Putamen (tissue), 1 donor: ENCODE results near the gene MED15.
A peak's percentile ranks its signal among the peaks of the same experiment; 100 is the strongest.

Source experiments
- DNase-seq: peaks from one replicate; pipeline ENCODE4 v3.0.0-alpha.2; 2016; ENCODE audit warnings: low spot score

MED15 gene

DNA sequence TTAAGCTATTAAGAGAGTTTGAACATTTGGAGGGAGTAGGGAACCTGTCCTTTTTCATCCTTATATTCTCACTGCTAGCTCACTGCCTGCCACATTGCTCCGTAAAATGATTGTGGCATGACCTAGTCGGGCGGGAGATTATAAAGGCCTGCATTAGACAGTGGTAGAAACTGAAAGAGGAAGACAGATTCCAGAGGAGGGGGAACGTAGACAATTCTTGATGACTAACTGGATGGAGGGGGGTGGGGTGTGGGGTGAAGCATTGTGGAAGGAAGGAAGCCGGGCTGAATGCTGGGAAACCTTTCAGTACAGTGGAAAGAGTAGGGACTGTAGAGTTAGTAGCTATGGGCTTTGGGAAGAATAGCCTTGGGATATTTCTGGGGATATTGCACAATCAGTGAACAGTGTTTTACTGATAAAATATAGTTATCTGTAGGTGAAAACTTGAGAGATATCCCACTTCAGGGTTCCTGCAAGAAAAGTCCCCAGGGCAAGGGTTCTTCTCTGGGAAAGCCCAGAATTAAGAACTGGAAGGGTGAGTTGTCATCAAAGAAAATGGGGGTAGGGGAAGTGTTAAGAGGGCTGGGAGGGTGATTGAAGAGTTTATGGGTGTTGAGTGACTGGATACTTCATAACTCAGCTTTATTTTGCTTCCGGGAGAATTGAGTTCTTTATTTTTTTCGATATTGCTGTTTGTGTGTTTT is 2.1 kb downstream of the MED15 start:
- peak; percentile 50 for DNase-seq

DNA sequence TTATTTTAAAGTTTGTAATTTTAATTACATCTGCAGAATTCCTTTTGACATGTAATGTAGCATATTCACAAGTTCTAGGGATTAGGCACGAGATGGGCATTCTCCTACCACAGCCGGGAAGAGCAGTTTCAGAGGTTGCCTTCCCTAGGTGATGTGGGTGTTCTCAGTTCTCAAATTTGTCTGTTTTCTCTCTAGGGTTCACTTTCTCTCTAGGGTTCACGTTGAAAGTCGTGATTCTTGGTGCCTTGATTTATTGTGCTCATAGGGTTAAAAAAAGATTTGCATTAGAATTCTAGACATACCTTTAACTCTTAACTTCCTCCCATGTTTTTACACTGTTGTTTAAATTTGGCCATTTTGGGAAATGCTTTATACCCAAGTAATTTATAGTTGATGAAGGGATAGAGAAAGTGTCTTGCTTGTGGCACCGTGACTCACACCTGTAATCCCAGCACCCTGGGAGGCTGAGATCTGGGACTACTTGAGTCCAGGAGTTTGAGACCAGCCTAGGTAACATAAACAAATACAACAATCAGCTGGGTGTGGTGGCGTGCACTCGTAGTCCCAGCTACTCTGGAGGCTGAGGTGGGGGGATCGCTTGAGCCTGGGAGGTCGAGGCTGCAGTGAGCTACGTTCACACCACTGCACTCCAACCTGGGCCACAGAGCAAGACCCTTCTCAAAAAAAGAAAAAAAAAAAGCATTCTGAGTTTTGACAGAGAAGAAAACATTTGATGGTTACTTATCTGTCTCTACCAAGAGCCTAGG is 3.6 kb downstream of the MED15 start:
- no peak for DNase-seq

DNA sequence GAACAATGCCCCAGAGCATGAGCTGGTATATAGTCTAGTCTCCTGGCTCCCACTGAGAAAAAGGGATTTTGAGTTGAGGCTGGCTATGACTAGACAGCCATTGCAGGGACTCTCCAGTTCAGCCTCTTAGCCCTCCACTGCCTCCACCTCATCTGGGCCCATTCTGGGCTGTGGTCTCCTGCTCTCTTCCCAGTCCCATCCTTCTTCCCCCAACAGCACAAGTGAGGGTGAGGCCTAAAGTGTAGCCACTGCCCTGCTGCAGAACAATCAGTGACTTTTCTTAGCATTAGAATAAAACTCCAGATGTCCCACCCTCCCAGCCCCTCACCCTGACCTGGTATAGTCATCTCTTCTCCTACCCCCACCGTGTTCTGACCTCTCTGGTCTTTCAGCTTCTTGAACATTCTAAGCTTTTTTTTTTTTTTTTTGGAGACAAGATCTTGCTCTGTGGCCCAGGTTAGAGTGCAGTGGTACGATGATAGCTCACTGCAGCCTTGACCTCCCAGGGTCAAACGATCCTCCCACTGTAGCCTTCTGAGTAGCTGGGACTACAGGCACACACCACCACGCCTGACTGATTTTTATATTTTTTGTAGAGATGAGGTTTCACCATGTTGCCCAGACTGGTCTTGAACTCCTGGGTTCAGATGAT is 4.3 kb downstream of the MED15 start:
- DNase-seq: no peak

DNA sequence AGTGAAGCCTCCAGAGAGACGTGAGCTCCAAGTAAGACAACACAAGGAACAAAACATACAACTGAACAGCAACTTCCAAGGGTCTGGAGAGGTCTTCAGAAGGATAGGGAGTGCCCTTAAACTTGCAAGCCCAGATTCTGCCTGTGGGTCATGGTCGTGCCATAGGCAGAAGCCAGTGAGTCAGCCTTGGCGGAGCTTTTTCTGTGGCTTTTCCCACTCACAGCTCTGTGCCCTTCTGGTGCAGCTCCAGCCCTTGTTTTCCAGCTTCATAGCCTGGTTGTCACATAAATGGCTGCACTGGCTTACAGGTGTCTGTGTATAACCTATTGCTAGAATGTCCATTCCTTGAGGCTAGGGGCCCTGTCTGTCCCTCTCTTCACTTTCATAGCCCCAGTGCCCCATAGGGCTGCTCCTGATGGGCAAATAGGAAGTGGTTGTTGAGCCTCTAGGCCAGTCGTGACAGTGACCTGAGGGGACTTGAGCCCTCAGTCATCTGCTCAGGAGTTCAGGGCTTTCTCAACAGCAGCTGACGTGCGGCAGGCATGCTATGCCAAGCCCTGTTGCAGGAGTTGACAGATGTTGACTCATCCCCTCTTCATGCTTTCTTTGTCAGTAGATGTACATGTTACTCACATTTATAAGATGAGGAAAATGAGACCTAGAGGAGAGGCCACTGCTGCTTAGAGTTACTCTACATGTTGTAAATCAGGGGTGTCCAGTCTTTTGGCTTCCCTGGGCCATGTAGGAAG is 7.4 kb downstream of the MED15 start:
- DNase-seq: no peak

DNA sequence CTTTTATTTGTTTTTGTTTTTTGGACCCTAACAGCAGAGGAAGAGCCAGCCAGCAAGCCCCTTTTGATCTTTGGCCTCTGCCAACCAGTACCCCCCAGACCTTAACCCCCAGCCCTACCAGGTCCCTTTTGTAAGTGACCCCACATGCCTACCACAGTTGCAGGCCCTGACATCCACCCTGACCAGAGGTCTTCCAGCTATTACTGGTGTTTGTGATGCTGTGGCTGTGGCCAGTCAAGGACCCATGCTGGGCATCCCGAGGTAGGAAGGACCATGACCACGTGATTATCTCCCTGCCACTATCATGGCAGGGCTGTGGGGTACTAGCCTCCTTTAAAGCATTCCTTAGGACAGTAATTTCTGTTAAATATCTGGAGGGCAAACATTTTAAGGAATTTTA is 9.0 kb downstream of the MED15 start:
- no peak for DNase-seq

DNA sequence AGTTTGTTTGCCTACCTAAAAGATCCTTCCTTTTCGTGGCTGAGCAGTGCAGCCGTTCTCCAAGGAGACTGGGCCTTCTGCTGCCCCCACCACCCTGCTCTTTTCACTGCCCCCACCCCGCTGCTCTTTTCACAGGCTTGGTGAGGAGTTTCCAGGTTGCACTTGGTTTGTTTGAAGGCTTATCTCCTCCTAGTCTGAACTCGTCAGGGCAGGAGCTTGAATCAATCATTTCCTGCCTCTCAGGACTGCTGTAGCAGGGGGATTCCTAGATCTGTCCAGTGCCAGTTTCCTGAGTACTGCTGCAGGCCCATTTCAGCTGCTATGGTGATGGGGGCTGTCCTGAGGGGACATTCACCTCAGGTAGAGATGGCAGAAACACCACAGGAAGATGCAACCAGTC is 10.0 kb downstream of the MED15 start:
- no peak for DNase-seq

DNA sequence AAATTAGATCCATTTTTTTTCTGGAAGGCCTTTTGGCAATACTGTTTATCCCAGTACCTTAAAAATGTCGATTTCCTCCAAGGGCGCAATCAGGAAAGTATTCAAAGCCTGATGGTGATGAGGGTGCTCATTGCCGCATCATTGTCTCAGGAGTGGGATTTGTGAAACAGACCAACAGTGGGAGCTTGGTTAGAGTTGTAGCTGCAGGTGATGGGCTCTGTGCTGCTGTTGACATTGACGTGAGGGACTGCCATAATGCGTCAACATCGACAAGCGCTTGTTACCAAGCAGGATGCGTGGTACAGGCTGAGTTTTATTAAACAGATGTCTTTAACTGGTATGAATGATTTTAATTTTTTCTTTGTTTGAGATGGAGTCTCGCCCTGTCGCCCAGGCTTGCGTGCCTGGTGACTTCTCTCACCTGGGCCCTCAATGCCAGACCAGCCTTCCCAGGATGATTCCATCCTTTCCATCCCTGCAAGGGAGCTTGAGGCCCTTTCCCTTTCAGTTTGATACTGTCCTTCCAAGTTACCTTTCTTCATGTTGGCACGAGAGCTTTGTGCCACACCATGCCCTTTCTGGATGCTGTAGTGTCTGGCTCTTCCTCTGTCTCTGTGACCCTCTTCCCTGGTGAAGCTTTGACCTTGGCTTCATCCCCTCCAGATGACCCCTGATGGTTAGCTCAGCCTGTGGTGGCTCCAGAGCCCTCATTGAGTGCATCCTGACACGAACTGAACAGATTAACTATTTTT is 10.6 kb downstream of the MED15 start:
- DNase-seq: no peak

DNA sequence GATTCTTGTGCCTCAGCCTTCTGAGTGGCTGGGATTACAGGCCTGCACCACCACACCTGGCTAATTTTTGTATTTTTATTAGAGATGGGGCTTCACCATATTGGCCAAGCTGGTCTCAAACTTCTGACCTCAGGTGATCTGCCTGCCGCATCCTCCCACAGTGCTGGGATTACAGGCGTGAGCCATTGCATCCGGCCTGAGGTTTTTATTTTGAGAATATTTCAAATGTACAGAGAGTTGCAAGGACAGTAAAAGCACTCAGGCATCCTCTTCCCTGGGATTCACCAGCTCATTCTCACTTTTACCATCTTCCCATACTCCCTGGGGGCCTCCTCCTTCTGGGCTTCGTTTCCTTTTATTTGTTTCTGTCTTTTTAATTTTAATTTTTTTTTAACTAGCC is 12.1 kb downstream of the MED15 start:
- no peak for DNase-seq

DNA sequence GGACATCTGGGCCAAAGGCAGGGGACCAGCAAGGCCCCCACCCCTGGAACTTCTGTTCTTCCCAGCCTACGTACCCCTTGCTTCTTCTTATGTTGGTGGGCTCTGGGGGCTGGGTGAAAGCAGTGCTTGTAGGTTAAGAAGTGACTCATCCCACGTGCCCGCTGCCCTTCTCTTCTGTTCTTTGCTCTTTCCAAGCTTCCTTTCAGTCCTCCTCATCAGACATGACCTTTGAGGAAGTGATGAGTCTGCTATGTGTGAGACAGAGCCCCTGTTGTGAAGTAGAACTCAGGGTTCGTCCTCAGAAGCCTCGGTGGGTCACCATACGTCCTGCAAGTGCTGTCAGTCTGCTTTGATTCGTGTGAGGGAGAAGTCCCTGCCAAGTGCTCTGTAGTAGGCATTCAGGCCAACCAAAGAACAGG is 12.7 kb downstream of the MED15 start:
- no peak for DNase-seq

DNA sequence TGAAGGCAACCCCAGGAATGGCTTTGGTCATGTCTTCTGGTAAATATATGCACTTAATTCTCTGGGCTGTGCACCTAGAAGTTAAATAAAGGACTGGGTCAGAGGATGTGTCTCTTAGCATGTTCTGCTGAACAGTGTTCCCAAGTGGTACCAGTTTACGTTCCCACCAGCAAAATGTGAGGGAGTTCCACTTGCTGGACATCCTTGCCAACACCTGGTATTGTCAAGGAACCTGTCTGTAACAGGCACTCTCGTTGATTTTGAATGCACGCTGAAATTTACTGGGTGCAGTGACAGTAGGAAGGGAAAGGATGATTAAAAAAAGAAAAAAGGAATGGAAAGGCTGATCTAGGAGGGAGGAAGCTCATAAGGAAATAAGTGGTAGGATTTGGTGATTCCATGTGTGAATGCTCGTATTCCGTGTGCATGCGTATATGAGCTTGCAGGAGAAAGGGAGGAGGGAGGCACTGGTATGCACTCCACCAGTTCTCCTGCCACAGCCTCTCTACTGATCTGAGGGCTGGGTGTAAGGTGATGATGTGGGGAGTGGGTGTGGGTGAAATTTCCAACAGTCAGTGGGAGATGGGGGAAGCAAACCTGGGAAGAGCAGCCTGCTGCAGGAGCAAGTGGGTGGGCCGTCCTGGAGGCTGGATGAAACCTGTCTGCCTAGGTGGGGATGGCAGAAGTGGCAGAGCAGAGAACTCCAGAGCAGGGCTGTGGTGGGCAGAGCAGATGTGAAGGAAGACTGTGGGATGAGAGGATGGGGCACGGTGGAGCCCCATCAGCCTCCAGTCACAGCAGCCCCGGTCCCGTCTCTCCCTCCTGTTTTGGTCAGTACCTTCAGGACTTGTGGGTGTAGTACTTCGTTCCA is 15.0 kb downstream of the MED15 start:
- DNase-seq: peak; percentile 63

DNA sequence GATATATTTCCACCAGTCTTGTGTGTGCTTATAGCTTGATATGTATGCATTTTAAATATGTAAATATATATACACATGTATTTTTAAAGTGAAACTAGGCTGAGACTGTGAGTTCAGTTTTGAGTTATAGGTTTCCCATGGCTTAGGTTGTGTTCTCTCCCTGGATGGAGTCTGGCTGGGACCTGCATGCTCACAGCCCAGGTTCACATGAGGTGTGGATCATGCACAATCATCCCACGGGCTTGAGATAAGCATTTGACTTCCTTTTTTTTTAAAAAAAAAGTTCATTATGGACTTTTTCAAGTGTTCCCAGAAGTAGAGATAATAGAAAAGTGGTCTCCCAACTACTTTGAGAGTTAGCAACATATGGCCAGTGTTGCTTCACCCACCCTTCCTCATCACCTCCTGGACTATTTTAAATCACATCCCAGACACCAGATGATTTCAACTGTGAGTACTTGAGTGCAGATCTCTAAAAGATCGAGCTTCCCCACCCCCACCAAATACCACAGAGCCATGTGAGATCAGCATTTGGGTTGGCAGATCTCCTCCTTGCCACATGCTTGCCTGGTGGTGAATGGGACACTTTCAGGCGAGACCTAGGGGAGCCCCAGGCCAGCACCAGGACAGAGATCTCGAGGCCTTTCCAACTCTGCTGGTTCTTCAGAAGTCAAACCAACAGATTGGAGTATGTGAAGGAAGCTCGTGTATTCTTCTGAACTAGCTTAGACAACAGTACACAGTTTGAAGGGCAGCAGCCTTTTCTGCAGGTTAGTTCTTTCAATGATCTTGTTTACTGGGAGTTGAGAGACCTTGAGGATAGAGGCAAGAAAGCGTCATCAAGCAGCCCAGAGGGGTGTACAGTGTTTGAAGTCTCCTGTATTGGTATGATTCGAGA is 15.9 kb downstream of the MED15 start:
- DNase-seq: no peak

DNA sequence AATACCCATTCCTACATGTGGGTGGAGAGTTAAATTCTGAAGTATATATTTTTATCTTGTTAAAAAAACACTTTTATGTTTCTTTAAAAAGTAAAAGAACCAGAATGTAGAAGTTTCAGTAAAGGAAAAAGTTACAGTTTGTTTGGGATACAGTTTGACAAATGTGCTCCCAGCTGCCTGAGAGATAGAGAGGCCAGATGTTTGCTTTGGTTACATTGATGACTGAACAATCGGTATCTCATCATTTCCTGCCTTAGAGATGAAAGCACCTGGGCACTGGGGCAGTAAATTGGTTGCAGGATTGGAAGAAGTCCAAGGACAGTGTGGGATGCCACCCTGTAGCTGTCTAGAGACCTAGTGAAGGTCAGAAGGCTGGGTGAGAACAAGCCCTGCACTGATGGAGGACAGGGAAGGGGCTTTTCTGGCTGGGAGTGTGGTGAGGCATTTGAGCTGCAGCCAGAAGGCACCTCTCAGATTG is 16.6 kb downstream of the MED15 start:
- no peak for DNase-seq

DNA sequence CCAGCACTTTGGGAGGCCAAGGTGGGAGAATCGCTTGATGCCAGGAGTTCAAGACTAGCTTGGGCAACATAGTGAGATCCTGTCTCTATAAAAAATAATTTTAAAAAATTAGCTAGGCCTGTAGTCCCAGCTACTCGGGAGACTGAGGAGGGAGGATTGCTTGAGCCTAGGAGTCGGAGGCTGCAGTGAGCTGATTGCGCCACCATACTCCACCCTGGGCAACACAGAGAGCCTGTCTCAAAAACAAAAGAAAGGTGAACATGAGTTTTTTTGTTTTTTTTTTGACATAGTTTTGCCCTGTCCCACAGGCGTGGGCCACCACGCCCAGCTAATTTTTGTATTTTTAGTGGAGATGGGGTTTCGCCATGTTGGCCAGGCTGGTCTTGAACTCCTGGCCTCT is 17.6 kb downstream of the MED15 start:
- DNase-seq: no peak

DNA sequence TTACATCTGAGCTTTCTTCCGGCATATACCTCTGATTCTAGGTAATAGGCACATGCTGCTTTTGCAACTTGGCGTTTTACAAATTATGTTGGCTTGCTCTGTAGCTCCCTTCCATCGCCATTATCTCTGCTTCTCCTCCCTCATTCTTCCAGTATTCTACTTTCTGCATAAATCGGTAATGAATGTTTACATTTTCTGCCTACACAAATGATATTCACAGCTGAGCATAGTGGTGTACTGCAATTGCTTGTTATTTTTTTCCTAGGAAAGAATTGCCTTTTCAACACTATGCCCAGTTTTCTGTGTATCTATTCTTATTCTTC is 18.9 kb downstream of the MED15 start:
- no peak for DNase-seq

DNA sequence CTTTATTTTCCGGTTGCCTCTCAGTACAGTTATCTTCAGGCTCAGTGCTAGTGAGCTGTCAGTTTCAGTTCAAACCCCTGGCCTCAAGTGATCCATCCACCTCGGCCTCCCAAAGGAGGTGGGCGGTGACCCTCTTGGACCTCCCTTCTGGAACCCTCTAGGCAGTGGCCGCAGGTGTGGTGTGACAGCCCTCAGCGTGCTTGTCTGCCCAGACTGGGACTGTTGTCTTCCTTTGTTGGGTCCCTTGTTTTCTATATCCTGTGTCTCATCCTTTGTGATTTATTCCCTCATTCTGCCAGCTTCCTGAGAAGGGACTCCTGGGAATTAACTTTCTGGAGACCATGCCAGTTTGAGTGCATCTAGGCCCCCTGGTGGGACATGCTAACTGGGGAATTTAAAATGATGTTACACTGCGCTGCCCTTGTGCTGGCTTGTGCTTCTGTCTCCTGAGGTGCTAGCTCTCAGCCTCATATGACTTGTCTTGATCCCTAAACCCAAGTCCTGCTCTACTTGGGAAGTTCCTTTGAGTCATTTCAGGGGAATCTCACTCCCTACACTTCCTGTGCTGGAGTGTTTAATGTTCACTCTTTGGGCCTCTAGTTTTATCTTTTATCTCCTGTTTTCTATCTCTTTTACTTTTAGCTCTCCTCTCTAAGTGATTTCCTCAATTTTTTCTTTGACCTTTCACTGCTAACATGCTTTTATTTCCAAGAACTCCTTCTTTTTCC is 19.4 kb downstream of the MED15 start:
- DNase-seq: no peak

DNA sequence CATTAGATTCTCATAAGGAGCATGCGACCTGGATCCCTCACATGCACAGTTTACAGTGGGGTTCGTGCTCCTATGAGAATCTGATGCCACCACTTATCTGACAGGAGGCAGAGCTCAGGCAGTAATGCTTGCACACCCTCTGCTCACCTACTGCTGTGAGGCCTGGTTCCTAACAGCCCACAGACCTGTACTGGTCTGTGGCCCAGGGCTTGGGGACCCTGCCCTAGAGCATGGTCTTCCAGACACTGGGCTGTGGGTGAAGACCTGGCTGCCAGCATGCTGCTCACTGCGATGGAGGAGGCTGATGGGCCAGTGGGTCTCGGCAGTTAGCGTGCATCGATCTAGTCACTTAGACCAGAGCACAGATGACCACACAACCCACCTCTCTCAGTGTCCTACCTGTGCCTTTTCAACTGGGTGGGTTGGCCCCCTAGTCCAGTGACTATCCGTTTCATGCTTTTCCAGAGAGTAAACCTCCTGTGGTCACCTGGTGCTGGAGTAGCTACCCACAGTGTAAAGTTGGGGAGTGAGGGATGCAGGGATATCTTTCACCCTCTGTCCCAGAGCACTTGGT is 21.1 kb downstream of the MED15 start:
- DNase-seq: no peak

DNA sequence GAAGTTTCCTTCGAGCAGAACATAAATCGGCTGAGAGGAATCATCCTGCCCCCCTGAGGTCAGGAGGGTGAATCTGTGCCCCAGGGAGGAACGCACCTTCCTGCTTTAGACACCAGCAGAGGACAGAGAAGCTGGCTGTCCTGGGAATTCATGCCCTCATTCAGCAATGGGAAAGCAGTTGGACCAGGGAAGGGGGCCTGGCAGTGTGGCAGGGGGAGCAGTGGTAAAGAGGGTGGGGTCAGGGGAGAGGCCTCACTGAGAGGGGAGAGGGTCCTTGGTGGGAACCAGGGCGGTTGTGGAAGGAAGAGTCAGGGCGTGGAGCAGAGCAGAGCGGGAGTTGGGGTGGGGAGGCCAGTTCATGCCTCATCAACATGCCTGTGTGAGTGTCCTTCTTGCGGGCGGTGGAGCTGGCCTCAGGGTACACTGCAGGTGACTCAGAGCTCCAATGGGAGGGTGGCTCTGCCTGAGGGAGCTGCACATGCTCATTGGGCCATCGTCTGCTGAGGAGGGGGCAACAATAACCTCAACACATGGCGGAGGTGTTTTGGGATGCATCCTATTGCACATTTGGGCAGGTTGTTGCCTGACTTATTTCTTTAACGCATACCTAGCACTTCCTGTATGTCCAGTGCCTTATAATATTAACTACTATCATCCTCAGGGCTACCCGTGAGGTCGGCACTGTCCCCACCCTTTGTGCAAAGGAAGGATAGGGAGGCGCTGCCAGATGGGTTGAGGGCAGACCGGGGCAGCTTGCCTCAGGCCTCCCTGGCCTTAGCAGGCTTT is 23.2 kb downstream of the MED15 start:
- DNase-seq: no peak

DNA sequence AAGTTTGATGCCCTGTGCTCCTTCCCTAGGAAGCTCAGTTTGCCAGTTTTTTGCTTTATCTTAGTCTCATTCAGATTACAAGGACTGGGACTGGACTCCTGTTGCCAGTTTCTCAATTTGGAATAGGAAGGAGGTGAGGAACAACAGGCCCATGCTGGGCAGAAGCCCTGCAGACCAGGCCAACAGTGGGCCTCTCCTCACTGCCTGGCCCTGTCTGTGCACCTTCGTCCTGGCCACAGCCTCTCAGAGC is 23.7 kb downstream of the MED15 start:
- no peak for DNase-seq
